Muscle layer of duodenum (tissue), 2 donors: ENCODE results near the gene AFTPH.

Experiments used
- H3K27ac ChIP-seq: one replicate; pipeline ENCODE4 v1.7.0; 2013; ENCODE audit warnings: mild to moderate bottlenecking, low read length
- H3K27me3 ChIP-seq: one replicate; pipeline ENCODE4 v1.7.0; 2013; ENCODE audit warnings: low read depth, mild to moderate bottlenecking, control low read depth, low read length
- H3K36me3 ChIP-seq, 2 donors: one replicate each; pipeline ENCODE4 v1.7.0; 2013; ENCODE audit warnings: low read length in 2 of 2, control low read depth in 1 of 2, mild to moderate bottlenecking in 1 of 2; ENCODE audit not compliant: insufficient read depth in 2 of 2, control insufficient read depth in 1 of 2
- H3K4me1 ChIP-seq, 2 donors: one replicate each; pipeline ENCODE4 v1.7.0; 2013; ENCODE audit warnings: low read length in 2 of 2, mild to moderate bottlenecking in 2 of 2, control low read depth in 1 of 2, moderate library complexity in 1 of 2; ENCODE audit not compliant: insufficient read depth in 2 of 2, control insufficient read depth in 1 of 2
- H3K4me3 ChIP-seq, 2 donors: one replicate each; pipeline ENCODE4 v1.7.0; 2013; ENCODE audit warnings: low read length in 2 of 2, low read depth in 1 of 2, mild to moderate bottlenecking in 1 of 2
- H3K9me3 ChIP-seq, 2 donors: one replicate each; pipeline ENCODE4 v1.7.0; 2013; ENCODE audit warnings: low read length in 2 of 2, control low read depth in 1 of 2, mild to moderate bottlenecking in 1 of 2; ENCODE audit not compliant: control insufficient read depth in 1 of 2
- donor health status: healthy.

The AFTPH gene

DNA sequence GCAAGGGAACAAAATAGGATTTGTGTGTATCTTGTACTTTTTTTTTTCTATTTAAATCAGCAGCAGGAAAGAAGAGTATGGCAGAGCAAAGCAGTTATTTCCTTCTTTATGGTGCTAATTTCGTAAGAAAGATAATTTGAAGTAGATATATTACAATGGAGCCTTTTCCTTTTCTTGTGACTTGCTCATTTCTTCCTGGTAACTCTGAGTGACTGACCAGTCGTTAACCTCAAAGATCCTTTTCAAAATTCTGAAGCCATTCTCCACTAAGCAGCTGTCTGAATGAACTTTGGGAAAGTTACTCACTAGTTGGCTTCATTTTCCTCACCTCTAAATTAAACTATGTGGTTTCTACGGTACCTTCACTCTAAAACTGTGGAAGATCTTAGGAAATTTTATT, 24.6 kb downstream of the AFTPH start:
- Histone ChIP-seq H3K4me1 (no peaks in the 10 kb centered on the region), H3K27me3 (no peaks in the 10 kb centered on the region), H3K9me3 (no peaks in the 10 kb centered on the region), H3K4me3 (no peak overlapping the region), H3K27ac (no peak overlapping the region), H3K36me3 (no peaks in the 10 kb centered on the region)

DNA sequence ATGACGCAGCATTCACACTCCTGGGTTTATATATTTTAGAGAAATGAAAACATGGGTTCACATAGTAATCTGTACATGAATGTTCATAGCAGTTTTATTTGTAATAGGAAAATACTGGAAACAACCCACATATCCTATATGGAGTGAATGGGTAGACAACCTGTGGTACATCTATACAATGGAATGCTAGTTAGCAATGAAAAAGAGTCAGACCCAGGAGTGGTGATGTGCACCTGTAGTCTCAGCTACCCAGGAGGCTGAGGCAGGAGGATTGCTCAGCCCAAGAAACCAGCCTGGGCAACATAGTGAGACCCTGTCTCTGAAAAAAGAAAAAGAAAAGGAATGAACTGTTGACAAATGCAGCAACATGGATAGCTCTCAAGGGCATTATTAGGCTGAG, 25.9 kb downstream of the AFTPH start:
- Histone ChIP-seq H3K9me3 (no peaks in the 10 kb centered on the region), H3K27me3 (no peaks in the 10 kb centered on the region), H3K4me3 (no peak overlapping the region), H3K4me1 (no peaks in the 10 kb centered on the region), H3K36me3 (no peaks in the 10 kb centered on the region), H3K27ac (no peak overlapping the region)

DNA sequence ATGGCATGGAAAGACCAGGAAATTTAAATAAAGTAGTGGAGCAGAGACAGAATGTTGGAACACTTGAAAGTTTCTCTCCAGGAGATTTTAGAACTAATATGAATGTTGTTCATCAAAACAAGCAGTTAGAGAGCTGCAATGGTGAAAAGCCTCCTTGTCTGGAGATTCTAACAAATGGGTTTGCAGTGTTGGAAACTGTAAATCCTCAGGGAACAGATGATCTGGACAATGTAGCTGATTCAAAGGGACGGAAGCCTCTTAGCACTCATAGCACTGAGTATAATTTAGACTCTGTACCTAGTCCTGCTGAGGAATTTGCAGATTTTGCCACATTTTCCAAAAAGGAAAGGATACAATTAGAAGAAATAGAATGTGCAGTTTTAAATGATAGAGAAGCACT, 27.7 kb downstream of the AFTPH start:
- no peaks in the 10 kb centered on the region for H3K9me3 ChIP-seq
- no peaks in the 10 kb centered on the region for H3K4me1 ChIP-seq
- no peaks in the 10 kb centered on the region for H3K27me3 ChIP-seq
- no peak overlapping the region for H3K4me3 ChIP-seq
- H3K36me3 ChIP-seq, result no peaks in the 10 kb centered on the region
- no peak overlapping the region for H3K27ac ChIP-seq

DNA sequence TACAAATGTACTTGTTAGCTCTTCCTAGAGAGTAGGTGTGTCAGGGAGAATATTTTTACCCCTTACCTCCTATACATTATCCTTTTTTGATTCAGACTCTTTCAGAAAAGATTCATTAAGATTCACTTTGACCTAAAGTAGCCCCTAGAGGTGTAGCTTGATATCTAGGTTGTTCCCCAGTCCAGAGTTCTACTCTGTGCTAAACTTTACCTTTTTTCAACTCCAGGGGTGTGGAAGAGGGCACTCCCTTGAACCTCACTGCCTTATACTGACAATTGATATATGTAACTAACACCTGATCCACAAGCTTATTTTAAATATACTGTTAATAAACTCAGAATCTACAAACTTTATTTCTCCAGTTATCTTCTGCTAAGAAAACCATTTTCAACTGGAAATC, 30.0 kb downstream of the AFTPH start:
- H3K27ac ChIP-seq, result no peak overlapping the region
- no peaks in the 10 kb centered on the region for H3K9me3 ChIP-seq
- no peaks in the 10 kb centered on the region for H3K36me3 ChIP-seq
- H3K4me1 ChIP-seq, result no peaks in the 10 kb centered on the region
- H3K4me3 ChIP-seq, result no peak overlapping the region
- no peaks in the 10 kb centered on the region for H3K27me3 ChIP-seq

DNA sequence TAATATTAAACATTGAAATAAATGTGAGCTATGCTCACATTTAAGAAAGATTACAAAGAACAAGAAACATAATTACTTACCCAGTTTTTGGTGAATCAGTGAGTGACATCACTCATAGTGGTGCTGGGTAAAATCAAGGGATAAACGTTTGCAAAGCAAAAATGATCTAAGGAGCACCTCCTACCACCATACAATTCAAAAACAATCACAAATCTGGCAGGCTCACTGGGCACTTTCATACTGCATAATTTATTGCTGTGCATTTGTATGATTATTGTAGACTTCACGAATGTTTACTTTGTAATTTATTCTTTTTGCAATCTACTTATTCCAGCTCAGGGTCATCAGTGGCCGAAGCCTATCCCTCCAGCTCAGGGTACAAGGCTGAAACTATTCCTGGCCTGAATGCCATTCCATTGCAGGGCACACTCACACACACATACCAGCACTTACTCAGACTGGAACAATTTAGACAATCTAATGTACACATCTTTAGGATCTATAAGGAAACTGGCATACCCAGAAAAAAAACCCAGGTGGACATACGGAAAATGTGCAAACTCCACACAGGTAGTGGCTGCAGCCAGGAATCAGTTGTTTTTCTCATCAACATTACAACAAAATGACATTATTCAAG, 34.4 kb downstream of the AFTPH start:
- H3K27me3 ChIP-seq, result no peaks in the 10 kb centered on the region
- no peaks in the 10 kb centered on the region for H3K9me3 ChIP-seq
- H3K4me1 ChIP-seq, result peaks cover 0 to 6% of the 10 kb centered on the region in 2 donors
- no peak overlapping the region for H3K4me3 ChIP-seq
- no peaks in the 10 kb centered on the region for H3K36me3 ChIP-seq
- H3K27ac ChIP-seq, result no peak overlapping the region

DNA sequence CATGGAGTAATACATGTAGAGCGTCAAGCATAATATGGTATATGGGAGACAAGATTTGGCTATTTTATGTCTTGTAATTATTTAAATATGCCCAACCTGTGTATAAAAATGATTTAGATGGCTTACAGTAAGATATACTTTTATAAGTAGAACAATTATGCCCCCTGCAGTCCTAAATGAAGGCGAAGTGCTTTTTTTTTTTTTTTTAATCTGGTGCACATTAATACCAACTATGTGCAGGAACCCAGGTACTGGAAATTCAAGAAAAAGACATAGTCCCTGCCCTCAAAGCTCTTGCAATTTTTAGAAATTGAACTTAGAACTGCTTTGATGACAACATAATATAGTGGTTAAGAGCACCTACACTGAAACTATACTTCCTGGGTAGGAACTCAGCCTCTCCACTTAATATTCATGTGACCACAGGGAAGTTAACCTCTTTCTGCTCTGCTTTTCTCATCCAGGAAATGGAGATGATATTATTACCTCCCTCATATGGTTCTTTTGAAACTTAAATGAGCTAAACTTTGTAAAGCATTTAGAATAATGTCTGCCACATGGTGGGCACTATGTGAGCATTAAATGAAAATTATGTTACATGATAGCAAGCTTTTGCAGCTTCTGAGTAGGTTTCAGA, 38.1 kb downstream of the AFTPH start:
- Histone ChIP-seq H3K27me3 (no peaks in the 10 kb centered on the region), H3K36me3 (no peaks in the 10 kb centered on the region), H3K27ac (no peak overlapping the region), H3K4me3 (no peak overlapping the region), H3K9me3 (no peaks in the 10 kb centered on the region), H3K4me1 (peaks cover 0 to 6% of the 10 kb centered on the region in 2 donors)

DNA sequence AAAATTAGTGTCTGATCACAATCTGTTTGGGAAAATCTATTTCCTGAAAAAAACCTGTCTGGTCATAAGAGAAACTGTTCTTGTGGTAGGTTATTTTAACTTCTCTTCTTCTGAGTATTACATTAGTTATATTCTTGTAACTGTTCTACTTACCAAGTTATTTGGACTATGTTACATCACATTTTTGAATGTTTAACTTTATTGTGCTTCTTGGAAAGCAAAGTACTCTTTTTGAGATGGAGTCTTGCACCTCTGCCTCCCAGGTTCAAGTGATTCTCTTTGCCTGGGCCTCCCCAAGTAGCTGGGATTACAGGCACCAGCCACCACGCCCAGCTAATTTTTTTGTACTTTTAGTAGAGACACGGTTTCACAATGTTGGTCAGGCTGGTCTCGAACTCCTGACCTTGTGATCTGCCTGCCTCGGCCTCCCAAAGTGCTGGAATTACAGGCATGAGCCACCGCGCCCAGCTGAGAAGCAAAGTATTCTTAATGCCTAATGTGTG, 39.4 kb downstream of the AFTPH start:
- Histone ChIP-seq H3K27ac (no peak overlapping the region), H3K36me3 (no peaks in the 10 kb centered on the region), H3K4me1 (peaks cover 0 to 6% of the 10 kb centered on the region in 2 donors)

DNA sequence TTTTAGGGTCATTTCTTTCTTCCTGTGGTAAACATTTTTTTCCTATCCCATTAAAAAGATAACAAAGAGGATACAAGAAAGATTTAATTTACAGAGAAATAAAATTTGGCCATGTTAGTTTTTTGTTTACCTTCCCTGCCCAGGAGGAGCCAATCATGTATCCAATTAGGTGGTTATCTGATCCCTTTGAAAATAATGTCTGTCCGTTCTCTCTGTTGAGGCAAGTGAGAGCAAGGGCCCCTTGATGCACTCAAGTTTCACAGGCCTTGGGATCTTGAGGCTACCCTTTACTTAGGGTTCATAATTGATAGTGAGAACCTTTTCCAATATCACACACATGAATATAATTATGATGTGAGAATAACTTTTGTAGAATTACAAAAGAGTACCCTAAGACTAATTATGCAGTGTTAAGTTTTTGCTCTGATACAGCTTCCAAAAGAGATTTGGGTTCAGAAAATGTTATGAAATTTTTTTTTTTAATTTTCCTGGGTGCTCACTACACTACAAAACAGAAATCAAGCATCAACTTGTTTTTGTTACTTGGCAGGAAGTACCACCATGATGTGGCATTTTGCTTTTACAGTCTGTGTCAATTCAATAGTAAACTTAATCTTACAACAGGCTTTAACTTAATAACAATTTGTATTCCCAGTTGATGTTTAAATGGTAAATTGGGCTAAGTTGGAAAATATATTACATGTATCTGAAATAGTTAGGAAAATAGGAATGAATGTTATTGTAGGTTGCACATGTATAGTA, 42.0 kb downstream of the AFTPH start:
- peaks cover 0 to 6% of the 10 kb centered on the region in 2 donors for H3K4me1 ChIP-seq
- H3K27ac ChIP-seq, result no peak overlapping the region
- H3K4me3 ChIP-seq, result no peak overlapping the region
- H3K36me3 ChIP-seq, result peaks cover 1 to 4% of the 10 kb centered on the region in 2 donors
- H3K9me3 ChIP-seq, result no peaks in the 10 kb centered on the region
- no peaks in the 10 kb centered on the region for H3K27me3 ChIP-seq

More for the DNA sequence above, 39.4 kb downstream of the AFTPH start:
- Histone ChIP-seq H3K27me3 (no peaks in the 10 kb centered on the region), H3K4me3 (no peak overlapping the region), H3K9me3 (no peaks in the 10 kb centered on the region)

DNA sequence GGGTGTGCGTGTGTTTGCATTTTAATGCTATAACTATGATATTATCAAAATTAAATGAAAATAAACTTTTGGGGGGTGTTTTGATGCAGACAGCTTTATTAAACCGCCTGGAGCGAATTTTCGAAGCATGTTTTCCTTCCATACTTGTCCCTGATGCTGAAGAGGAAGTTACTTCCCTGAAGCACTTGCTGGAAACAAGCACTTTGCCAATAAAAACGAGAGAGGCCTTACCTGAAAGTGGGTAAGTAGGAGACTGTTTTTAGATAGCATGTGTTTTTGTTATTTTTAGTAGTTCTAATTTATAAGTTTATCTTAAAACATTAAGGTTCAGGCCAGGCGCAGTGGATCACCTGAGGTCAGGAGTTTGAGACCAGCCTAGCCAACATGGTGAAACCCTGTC, 43.3 kb downstream of the AFTPH start:
- peaks cover 6 to 7% of the 10 kb centered on the region in 2 donors for H3K36me3 ChIP-seq

DNA sequence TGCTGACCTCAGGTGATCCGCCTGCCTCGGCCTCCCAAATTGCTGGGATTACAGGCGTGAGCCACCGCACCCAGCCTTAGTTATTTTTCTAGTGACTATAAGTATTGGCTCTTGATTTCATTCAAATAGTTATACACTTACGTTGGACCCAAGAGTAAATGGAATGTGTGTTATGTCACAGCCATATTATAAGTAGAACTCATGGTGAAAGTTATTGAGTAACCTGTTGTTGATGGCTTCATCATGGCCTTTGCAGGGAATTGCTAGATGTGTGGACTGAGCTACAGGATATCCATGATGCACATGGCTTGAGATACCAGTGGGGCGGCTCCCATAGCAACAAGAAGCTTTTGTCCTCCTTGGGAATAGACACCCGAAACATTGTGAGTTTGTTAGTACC, 44.7 kb downstream of the AFTPH start:
- no peaks in the 10 kb centered on the region for H3K4me1 ChIP-seq
- H3K27me3 ChIP-seq, result no peaks in the 10 kb centered on the region
- no peak overlapping the region for H3K4me3 ChIP-seq
- peaks cover 12 to 13% of the 10 kb centered on the region in 2 donors for H3K36me3 ChIP-seq
- no peaks in the 10 kb centered on the region for H3K9me3 ChIP-seq
- no peak overlapping the region for H3K27ac ChIP-seq

More for the DNA sequence above, 43.3 kb downstream of the AFTPH start:
- Histone ChIP-seq H3K27me3 (no peaks in the 10 kb centered on the region), H3K4me3 (no peak overlapping the region), H3K9me3 (no peaks in the 10 kb centered on the region), H3K4me1 (peaks cover 0 to 3% of the 10 kb centered on the region in 2 donors), H3K27ac (no peak overlapping the region)

DNA sequence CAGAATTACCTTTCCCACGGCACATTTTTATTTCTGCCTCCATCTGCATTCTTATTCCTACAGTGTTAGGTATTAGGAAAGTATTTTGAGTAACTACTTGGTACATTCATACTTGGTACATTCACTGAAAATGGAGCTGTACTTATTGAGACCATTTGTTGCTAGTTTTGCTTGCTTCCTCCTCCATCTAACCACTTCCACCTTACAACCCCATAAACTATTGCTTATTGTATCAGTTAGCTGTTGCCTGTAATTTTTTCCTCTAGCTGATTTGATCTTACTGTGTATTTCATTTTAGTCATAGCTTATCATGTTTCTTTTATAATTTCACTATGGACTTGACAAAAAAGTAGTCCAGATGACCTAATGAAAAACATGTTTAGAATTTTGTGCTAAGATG, 50.7 kb downstream of the AFTPH start:
- H3K4me1 ChIP-seq, result no peaks in the 10 kb centered on the region
- no peaks in the 10 kb centered on the region for H3K9me3 ChIP-seq
- peaks cover 27 to 35% of the 10 kb centered on the region in 2 donors for H3K36me3 ChIP-seq
- H3K27me3 ChIP-seq, result no peaks in the 10 kb centered on the region
- H3K27ac ChIP-seq, result no peak overlapping the region
- no peak overlapping the region for H3K4me3 ChIP-seq
